Measurements from ENCODE around the gene TMEM179.

DNA sequence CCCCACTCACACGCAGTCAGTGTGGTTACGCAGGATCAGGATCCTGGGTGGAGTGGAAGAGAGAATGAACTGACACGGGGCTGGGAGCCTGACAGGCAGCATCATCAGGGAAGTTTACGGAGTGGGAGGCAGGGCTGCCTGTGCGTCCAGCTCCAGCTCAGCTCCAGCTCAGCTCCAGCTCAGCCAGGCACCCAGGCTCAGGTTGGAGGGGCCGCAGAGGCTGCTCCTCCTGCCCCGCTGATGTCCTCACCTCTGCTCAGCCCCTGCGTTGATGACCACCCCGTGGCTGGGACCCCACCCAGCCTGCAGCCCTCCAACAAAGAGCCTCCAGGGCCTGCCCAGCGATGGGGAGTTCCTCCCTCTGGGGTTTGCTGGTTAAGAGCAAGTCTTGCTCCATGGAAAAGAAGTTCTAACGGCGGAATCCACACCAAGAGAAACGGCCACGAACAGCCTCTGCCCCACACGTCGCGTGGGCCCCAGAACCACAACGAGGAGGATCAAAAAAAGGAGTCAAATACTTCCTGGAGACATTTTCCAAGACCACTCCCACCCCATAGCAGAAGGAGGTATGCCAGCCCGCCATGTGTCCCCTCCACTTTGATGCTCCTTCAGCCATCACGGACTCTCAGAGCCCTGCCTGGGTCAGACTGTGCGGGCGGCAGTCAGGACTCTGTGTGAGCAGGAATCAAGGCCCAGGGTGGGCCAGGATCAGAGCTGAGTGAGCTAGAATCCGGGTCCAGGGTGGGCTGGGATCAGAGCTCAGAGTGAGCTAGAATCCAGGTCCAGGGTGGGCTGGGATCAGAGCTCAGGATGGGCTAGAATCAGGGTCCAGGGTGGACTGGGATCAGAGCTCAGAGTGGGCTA is 42.7 kb downstream of the TMEM179 start:
- TF ChIP-seq SIN3A (IDR thresholded peaks at IDR 0.05; ENCODE audit: borderline replicate concordance, insufficient read depth, low read length) (no peak), POLR2AphosphoS5 (IDR thresholded peaks at IDR 0.05; ENCODE audit: low read depth, low read length) (no peak), TAF1 (IDR thresholded peaks at IDR 0.05; ENCODE audit: borderline replicate concordance, insufficient read depth, low read length) (no peak), FOXP2 (optimal IDR thresholded peaks at IDR 0.05; ENCODE audit: borderline replicate concordance, extremely low read depth, extremely low read length, insufficient read depth) (no peak)
- TF ChIP-seq, protein P1, sequence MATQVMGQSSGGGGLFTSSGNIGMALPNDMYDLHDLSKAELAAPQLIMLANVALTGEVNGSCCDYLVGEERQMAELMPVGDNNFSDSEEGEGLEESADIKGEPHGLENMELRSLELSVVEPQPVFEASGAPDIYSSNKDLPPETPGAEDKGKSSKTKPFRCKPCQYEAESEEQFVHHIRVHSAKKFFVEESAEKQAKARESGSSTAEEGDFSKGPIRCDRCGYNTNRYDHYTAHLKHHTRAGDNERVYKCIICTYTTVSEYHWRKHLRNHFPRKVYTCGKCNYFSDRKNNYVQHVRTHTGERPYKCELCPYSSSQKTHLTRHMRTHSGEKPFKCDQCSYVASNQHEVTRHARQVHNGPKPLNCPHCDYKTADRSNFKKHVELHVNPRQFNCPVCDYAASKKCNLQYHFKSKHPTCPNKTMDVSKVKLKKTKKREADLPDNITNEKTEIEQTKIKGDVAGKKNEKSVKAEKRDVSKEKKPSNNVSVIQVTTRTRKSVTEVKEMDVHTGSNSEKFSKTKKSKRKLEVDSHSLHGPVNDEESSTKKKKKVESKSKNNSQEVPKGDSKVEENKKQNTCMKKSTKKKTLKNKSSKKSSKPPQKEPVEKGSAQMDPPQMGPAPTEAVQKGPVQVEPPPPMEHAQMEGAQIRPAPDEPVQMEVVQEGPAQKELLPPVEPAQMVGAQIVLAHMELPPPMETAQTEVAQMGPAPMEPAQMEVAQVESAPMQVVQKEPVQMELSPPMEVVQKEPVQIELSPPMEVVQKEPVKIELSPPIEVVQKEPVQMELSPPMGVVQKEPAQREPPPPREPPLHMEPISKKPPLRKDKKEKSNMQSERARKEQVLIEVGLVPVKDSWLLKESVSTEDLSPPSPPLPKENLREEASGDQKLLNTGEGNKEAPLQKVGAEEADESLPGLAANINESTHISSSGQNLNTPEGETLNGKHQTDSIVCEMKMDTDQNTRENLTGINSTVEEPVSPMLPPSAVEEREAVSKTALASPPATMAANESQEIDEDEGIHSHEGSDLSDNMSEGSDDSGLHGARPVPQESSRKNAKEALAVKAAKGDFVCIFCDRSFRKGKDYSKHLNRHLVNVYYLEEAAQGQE (IDR thresholded peaks at IDR 0.05; ENCODE audit: insufficient read depth in 1 of 2, low read depth in 2 of 2, low read length in 2 of 2): no peak
